ENCODE measurements around the gene MZB1.
"Not testable (repeated sequence)": the region's sequence is repeated elsewhere in the genome, so short reads cannot be mapped to it uniquely, and the experiment has no call there.

The MZB1 gene

GRCh38 chr5:139363937-139364336 lies 25.8 kb downstream of the MZB1 start:
- Histone ChIP-seq H3K4me3 (no peak overlapping the region), H3K27ac (no peak overlapping the region), H3K4me1 (peaks cover 0 to 8% (median 0%) of the 10 kb centered on the region in 4 donors), H3K36me3 (peaks cover 46 to 58% (median 56%) of the 10 kb centered on the region in 3 donors), H3K27me3 (no peaks in the 10 kb centered on the region), H3K9me3 (no peaks in the 10 kb centered on the region)
- no peak for TF ChIP-seq CTCF (IDR thresholded peaks at IDR 0.05)
- DNase-seq: no peak
- intact Hi-C loops (cut with DNase I; ENCODE audit: low total_unique reads): no loop called here

GRCh38 chr5:139361835-139362429 lies 27.8 kb downstream of the MZB1 start:
- H3K9me3 ChIP-seq: no peaks in the 10 kb centered on the region
- TF ChIP-seq CTCF (IDR thresholded peaks at IDR 0.05): no peak
- intact Hi-C loops (cut with DNase I; ENCODE audit: low total_unique reads): no loop called here
- H3K4me1 ChIP-seq: peaks cover 0 to 11% (median 0%) of the 10 kb centered on the region in 4 donors
- peaks cover 26 to 45% (median 43%) of the 10 kb centered on the region in 3 donors for H3K36me3 ChIP-seq
- no peaks in the 10 kb centered on the region for H3K27me3 ChIP-seq
- H3K27ac ChIP-seq: no peak overlapping the region
- H3K4me3 ChIP-seq: no peak overlapping the region
- DNase-seq: no peak

- TF ChIP-seq CTCF (IDR thresholded peaks at IDR 0.05): no peak
- Histone ChIP-seq H3K27me3 (no peaks in the 10 kb centered on the region), H3K9me3 (no peaks in the 10 kb centered on the region), H3K4me1 (peaks cover 0 to 16% (median 0%) of the 10 kb centered on the region in 4 donors), H3K36me3 (peaks cover 12 to 30% (median 27%) of the 10 kb centered on the region in 3 donors), H3K27ac (no peak overlapping the region), H3K4me3 (no peak overlapping the region)
- no peak for DNase-seq
- intact Hi-C loops (cut with DNase I; ENCODE audit: low total_unique reads): no loop called here
Measured at GRCh38 chr5:139360384-139360783, 29.3 kb downstream of the MZB1 start.

- peaks cover 0 to 19% (median 3%) of the 10 kb centered on the region in 4 donors for H3K4me1 ChIP-seq
- TF ChIP-seq CTCF (IDR thresholded peaks at IDR 0.05): no peak
- no peak overlapping the region for H3K4me3 ChIP-seq
- intact Hi-C loops (cut with DNase I; ENCODE audit: low total_unique reads): no loop called here
- peaks cover 0 to 12% (median 5%) of the 10 kb centered on the region in 3 donors for H3K36me3 ChIP-seq
- DNase-seq: no peak
- no peaks in the 10 kb centered on the region for H3K27me3 ChIP-seq
- H3K27ac ChIP-seq: no peak overlapping the region
- no peaks in the 10 kb centered on the region for H3K9me3 ChIP-seq
Measured at GRCh38 chr5:139358064-139358463, 31.6 kb downstream of the MZB1 start.

- DNase-seq; H3K9me3 ChIP-seq; H3K27ac ChIP-seq; intact Hi-C loops (cut with DNase I; ENCODE audit: low total_unique reads); H3K27me3 ChIP-seq; H3K4me3 ChIP-seq: not testable (repeated sequence)
- H3K4me1 ChIP-seq: peaks cover 0 to 26% (median 4%) of the 10 kb centered on the region in 4 donors
- H3K36me3 ChIP-seq: peaks cover 0 to 15% (median 5%) of the 10 kb centered on the region in 3 donors
Measured at GRCh38 chr5:139355900-139356299, 33.8 kb downstream of the MZB1 start.

GRCh38 chr5:139354186-139354585 lies 35.5 kb downstream of the MZB1 start:
- no peaks in the 10 kb centered on the region for H3K9me3 ChIP-seq
- no peak overlapping the region for H3K4me3 ChIP-seq
- H3K27ac ChIP-seq: no peak overlapping the region
- TF ChIP-seq CTCF (IDR thresholded peaks at IDR 0.05): no peak
- intact Hi-C loops (cut with DNase I; ENCODE audit: low total_unique reads): no loop called here
- H3K4me1 ChIP-seq: peaks cover 0 to 33% (median 4%) of the 10 kb centered on the region in 4 donors
- H3K27me3 ChIP-seq: no peaks in the 10 kb centered on the region
- H3K36me3 ChIP-seq: peaks cover 0 to 17% (median 5%) of the 10 kb centered on the region in 3 donors
- DNase-seq: no peak

- DNase-seq: not testable (repeated sequence)
Measured at GRCh38 chr5:139347863-139348262, 41.9 kb downstream of the MZB1 start.

GRCh38 chr5:139345442-139345841 lies 44.3 kb downstream of the MZB1 start:
- H3K9me3 ChIP-seq; H3K4me3 ChIP-seq; intact Hi-C loops (cut with DNase I; ENCODE audit: low total_unique reads); DNase-seq; H3K27me3 ChIP-seq; H3K27ac ChIP-seq: not testable (repeated sequence)
- Histone ChIP-seq H3K4me1 (peaks cover 0 to 58% (median 21%) of the 10 kb centered on the region in 4 donors), H3K36me3 (peaks cover 0 to 10% (median 0%) of the 10 kb centered on the region in 3 donors)

More at GRCh38 chr5:139347863-139348262, 41.9 kb downstream of the MZB1 start:
- Histone ChIP-seq H3K36me3 (peaks cover 0 to 13% (median 0%) of the 10 kb centered on the region in 3 donors), H3K4me1 (peaks cover 0 to 51% (median 15%) of the 10 kb centered on the region in 4 donors)
- H3K4me3 ChIP-seq; H3K27me3 ChIP-seq; H3K9me3 ChIP-seq; H3K27ac ChIP-seq; intact Hi-C loops (cut with DNase I; ENCODE audit: low total_unique reads): not testable (repeated sequence)
